DMS114 treated with DMSO at 0.1 percent for 48 hours (cell line): Measurements from ENCODE around the gene LIF.
"Not testable (repeated sequence)": the region's sequence is repeated elsewhere in the genome, so short reads cannot be mapped to it uniquely, and the experiment has no call there.

Experiments
- DNase-seq: peaks from one replicate; lab custom pipeline; 2025; ENCODE audit not compliant: unreplicated experiment; lab: John Stamatoyannopoulos, UW

LIF gene

DNA sequence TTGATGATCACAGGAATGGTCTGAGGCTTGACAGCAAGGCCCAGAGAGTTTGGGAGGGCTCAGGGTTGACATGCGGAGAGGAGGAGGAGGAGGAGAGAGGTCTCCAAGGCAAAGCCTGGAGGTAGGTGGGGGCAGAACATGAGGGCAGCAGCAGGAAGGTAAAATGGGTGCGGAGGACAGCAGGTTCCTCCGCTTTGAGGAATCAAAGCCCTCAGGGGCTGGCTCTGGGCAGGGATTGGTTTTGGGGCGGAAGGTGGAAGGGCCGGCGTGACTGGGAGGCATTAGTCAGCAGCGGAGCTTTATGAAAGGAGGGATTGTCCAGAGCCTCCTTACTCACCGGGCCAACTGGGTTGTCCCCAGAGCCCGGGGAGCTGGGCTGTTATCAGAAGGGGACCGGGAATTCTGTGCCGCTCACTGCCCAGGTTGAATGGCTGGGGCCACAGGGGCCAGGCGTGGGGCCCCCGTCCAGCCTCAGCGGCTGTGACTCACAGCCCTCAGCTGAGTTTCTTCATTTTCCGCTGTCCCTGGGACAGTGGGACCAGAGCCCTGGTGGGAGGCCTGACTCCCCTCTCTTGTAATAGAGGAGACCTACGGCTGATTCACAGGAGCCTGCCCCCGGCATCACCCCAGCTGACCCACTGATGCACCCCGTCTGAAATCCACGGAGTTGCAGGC is 36.2 kb downstream of the LIF start:
- DNase-seq = no peak

DNA sequence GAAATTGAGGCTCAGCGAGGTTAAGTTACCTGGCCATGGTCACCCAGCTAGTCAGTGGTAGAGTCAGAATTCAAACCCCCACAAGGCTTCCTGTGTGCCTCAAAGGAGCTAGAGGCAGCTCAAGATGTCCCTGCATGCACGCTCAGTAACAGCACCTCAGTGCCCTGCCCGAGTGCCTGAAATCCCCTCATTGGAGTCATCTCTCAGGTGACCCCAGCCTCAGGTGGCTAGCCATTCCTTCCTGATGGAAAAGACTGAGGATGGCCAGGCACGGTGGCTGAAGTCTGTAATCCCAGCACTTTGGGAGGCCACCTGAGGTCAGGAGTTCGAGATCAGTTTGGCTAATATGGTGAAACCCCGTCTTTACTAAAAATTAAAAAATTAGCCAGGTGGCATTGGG is 36.9 kb downstream of the LIF start:
- DNase-seq = no peak

DNA sequence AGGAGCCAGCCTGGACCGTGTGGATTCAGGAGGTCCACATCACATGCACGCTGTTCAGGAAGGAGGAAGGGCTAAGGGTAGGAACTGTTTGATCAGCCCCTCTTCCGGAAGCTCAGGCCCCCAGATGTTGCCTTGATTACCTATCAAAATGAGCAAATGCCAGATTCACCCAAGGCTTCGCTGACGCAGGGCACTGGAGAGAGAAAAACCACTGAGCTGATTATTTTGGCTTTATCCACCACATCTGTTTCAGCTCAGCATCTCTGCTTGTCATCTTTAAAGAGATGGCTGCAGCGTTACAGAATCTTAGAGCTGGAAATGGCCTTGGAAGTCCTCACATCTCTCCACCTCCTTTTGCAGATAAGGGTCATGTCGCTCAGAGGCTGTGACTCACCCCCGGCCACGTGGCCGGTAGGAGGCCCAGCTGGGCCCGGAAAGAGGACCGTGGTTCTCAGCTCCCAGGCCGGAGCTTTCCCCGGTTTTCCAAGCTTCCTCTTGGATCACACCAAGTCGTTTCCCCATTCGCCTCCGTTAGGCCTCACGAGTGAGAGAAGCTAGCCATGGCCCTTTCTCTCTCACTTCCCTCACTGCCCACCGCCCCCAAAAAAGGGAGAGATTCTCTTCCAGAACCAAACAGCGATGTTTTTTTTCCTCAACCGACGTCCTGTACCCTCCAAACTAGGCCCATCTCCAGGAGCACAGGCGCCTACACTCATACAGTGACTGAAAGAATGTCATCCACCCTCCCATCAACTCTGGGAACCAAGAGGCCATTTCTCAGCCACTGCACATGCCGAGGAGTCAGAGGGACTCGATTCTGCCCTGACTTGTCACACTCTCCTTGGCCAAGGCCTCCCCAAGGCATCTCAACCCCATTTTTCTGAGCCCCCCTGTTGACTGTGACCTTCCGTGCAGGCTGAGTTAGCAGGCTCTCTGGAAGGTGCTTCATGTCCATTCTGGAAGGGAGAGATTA is 37.6 kb downstream of the LIF start:
- no peak for DNase-seq

DNA sequence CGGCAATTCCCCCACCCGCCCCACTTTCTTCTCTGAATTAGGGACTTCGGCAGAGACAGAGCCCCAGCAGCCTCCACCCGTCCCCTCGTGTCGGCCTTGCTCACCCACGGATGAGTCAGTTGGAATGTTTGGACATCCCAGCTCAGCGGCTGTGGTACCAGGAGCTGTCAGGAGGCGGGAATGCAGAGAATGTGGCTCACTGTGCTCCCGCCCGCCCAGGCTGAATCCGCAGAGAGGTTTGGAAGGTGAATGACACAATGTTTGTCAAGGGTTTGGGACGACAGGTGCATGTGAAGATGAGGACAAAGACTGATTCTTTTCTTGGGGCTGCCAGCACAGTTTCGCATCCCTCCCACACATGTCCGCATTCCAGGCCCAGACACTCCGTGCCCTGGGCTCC is 39.6 kb downstream of the LIF start:
- no peak for DNase-seq

DNA sequence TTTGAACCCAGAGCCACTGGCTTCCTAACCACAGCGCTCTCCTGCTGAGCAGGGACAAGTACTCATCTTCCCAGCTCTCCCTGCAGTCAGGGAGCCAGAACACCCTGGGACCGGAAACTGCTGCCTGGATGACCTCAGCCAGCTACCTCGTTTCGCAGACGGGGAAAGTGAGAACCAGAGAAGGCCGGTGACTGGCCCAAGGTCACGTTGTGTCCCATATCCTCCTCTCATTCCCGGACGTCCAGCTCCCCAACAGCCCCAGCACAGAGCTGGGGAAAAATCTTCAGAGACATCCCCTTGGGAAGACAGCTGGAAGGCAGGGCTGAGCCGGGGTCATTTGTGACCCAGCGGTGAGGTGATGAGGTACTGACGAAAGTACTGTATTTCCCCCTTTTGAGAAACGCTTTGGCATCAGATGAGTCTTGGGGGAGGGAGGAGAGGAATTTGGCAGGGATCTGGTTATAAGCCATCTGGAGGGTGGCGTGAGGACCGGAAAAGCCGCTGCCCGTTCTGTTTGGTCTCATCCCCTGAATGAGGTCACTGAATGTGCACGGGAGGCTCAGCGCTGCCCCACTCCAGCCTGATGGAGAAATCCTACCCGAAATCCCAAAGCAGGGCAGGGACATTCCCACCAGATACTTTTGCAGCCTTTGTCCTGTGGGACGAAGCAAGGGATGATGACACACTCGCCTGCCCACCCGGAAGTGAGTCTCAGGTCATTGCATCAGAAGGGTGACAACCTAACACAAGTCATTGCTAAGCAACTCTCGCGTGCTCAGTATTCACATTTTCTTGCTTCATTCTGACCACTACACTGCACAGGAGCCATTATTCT is 41.1 kb downstream of the LIF start:
- no peak for DNase-seq

DNA sequence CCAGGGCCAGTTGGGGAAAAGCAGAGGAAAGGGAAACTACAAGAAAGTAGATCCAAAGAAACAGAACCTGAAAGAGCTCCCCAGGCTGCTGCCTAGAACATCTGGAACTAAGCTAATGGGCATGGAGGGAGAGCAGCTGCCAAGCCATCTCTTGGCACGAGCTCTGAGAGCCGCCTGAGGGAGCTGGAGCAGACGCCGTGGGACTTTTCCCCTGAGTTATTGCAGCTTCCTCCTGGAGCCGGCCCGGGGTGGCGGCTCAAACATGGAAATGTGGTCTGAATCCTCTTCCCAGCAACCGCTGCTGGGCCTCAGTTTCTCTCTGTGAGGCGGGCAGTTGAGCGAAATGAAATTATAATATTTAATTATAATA is 41.8 kb downstream of the LIF start:
- no peak for DNase-seq

DNA sequence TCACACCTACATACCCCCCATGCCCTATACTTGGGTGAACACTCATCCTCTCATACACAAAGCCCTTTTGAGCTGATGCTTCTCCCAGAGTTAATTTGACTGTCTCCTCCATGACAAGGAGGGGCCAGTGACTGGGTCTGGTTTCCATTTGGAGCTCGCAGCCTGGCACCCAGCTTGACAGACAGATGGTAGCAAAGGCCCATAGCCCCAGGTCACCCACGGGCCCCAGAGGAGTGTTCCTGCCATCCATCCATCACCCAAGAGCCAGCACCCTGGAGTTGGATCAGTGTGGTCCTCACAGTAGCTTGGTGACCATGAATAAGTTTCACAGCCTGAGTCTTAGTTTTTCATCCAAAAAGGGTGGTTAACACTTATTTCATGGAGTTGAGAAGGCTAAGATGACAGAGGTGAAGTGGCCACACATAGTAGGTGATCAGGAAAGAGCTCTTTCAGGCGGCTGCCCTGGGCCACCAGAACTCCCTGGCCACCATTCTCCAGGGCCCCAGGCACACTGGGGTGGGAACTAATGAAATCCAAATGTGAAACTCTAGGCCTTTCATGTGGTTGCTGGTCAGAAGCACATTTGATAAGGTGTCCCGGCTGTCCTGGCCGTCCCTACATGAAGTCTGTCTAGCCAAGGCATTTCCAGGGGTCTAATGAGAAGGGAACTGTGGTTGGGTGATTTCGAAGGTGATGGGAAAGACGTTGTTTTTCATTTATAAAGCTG is 42.4 kb downstream of the LIF start:
- no peak for DNase-seq

DNA sequence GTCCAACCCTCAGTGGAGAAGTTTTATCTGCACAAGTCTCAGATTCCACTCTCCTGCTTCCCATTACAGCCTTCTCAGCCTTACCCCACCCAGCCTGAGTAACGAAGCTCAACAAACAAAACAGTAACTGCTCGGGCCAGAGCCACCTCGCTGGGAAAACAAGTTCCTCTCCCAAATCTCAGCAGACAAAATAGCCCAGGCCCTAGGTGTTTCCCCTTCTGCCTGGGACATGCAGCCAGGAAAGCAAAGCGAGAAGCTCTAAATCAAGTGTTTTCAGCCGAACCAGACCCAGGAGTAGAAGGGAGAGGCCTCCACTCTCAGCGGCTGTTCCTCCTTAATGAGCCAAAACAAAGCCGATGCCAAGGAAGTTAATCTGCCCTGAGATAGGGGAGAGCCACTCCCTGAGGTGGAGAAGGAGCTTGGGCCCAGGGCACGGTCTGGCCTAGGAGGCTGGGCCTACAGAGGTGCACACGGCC is 44.0 kb downstream of the LIF start:
- DNase-seq = no peak

DNA sequence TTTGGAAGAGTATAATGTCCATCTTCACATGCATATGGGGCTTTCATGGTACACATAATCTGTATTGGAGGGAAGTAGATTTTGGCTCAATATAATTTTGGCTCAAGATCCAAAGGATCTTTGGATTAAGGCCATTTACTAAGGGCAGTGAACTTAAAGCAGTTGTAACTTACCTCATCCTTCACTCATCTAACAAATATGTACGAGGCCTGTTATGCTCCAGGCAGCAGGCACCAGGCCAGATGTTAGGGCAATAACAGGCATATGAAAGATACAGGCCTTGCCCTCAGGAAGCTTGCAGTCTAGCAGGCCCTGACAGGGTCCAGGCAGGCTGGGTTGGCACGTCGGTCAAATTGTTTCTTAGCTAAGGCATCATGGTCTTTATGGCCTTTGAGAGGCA is 44.6 kb downstream of the LIF start:
- no peak for DNase-seq

DNA sequence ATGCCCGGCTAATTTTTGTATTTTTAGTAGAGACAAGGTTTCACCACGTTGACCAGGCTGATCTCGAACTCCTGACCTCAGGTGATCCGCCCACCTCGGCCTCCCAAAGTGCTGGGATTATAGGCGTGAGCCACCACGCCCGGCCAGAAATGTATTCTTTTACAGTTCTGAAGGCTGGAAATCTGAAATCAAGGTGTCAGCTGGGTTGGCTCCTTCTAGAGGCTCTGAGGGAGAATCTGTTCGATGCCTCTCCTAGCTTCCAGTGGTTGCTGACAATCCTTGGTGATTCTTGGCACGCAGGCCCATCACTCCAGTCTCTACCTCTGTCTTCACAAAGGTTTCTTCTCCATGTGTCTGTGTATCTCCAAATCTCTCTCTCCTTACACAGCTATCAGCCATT is 45.7 kb downstream of the LIF start:
- DNase-seq = not testable (repeated sequence)

DNA sequence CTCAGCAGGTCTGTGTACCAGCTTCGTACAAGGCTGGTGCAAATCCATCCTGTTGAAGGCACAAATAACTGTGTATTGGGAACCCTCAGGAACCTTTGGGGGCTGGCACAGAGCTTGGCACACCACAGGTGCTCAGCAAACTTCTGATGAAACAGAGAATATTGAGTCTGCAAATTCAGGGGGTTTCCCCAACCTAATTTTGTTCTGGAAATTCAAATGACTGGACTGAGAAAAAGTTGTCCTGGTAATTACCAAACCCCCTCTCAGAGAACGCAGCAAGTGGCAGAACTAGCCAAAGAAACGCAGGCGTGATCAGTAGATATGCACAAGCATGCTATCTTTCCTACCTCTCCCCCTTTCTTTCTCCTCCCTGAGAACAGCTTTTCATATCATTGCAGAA is 47.6 kb downstream of the LIF start:
- no peak for DNase-seq

DNA sequence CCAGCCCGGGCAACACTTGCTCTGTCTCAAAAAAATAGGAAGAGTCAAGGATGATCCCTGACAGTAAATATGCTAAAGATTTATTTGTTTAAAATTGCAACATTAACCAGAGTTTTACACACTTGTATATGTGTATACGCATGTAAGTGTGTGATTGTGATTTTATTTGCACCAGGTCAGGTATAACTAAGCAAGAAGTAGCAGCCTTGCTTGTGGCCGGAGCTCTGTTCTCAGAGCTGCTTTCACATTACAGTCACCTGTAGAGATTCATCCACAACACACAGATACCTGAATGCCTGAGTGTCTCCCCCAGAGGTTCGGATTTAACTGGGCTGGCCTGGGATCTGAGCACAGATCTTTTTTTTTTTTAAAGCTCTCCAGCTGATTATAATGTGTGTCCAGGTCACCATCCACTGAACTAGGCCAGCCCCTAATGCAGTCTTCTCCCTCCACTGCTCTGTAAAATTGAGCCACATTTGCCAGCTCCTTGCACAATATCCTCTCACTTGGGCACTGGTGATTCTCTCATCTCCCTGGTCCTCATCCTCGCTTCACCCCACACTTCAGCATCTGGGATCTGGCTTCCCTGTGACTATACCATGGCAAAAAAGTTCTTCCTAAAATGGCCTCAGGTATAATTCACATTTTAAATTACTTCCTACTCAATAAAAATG is 48.3 kb downstream of the LIF start:
- DNase-seq = no peak

DNA sequence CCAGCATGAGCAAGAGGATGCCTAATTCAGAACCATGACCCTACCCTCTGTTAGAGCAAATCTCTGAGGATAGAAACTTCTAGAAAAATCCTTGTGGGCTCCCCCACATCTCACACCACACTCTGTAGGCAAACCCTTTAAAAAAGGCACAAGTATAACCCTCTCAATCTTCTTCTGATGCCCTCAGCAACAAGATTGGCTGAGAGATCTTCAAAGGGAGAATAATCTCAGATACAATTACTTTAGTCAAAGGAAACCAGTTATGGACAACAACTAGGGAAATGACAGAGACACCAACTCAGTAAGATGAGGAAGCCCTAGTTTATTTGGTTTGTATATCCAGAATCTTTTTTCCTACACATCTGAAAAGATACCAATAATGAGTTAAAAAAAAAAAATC is 49.2 kb downstream of the LIF start:
- DNase-seq = no peak

DNA sequence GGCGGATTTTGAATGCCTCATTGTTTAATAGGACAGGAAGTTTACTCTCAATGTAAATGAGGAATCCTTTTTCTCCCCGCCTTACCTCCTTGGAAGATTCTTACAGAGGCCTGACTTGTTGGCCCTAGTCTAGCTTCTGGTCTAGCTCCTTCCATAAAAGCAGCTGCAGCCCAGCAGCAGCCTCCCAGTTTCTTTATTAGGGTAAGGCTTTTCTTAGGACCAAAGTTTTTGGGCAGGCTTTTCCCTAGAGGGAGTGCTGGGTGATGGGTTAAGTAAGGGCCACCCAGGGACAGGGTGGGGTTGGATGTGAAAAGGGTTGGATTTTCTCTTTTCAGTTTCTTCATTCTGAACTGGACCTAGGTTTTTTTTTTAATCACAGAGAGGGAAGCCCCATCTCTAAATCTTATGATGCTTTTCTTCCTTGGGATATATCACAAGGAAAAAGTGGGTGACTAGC is 49.7 kb downstream of the LIF start:
- DNase-seq = no peak

DNA sequence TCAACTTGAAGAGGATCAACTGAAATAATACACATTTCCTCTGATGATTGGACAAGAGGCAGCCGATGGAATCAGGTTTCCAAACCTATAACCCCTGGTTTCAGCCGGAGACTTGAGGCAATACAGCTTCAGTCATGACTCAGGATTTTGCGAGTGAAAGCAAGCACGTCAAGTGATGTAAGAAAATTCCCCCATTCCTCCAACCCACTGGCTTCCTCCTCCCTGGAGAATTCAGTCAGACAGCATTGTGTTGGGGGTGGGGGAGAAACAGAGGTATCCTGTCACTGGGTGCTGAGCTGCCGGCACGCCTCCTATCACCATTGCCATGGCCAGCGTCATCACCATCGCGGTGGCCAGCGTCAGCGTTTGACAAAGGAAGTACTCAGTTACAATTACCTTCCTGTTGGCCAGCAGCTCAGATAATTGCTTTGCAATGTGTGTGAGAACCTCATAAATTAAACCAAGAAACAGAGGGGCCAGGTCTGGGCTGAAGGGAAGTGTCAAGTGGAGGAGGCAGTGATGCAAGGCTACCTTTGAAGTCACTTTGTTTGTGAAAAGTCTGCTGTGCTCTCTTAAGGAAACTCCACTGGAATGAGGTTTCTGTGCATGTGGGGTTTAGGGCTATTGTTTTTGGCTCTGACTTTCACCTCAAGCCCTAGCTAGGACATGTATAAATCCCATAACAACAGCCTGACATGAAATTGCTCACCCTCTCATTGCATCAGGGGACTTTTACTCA is 50.2 kb downstream of the LIF start:
- DNase-seq = no peak

DNA sequence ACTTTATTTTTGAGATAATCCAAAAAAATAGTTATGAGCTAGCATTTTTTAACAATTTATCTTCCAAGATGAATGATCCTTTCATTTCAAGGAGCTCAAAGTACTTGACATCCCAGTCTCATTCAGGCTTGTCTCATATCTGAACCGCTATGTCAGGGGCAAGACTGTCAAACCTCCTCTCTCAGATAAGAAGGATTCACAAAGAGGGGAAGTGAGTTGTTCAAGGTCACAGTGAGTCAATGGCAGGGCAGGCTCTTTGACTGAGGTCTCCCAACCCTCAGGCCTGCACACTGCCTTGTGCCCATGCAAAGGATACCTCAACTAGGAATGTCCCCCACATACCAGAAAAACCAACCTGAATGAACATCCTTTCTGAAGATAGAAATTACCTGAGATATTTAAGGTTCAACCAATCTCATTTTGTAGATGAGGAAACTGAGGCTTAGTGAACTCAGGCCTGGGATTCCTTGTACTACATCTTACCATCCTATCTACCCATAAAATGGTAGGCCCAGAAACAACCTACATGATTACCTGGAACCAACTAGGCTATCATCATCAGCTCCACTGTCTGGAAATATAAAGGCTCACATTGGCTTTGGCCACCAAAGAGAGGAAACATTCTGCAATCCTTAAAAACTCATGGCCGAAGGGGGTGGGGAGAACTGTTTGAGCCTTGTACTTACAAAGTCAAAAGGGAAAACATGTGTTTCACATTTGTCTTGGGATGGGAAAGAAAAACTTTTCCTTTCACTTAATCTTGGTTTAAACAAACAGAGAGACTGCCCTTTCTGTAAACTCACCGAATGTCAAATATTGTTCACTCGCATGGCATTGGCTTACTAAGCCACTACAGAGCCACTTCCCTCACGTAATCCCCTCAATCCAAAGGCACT is 51.1 kb downstream of the LIF start:
- no peak for DNase-seq

DNA sequence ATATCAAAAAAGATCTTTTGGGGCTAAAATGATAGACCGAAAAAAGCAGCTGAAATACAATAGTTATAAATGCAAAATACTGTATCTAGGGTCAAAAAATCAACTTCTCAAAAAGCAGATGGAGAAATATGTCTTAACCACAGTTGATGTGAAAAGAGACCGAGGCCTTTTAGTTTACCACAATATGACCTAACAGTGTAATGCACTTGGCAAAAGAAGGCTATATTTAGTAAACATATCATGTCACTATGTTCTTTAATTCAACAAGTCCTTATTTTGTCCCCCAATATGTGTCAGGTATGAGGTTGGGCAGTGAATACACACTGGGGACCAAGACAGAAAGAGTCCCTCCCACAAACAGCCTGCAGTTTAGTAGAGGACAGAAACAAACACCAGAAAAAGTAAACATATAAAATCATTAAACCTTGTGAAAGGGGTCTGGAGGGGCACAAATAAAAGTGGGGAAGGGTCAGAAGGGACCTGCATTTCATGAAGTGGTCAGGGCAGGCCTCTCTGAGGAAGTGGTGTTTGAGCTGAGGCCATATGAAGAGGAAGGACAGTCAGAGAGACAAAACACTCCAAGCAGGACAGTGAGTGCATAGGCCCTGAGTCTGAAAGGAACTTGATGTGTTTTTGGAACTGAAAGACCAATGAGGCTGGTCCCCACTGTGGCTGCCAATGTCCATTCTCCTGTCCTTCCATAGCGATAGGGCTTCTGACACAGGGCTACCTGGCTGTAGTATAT is 53.4 kb downstream of the LIF start:
- DNase-seq = no peak

DNA sequence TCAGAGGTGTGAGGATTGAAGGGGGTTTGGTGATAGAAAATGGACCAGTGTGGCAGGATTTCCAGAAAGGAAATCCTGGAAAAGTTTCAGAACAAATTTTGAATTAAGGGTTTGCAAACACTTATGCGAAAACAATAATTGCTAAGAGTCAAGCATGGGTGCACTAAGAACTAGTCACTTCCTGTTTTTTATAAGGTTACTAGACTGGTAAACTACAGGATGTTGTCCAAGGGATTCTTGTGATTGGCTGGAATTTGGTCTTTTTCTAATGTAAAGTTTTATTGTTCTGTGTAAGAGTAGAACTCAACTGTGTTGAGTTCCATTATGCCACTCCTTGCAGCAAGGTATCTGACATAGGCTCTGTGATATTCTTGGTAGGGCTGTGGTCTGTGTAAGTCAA is 54.1 kb downstream of the LIF start:
- DNase-seq = no peak
